Ovary (tissue), 3 donors: ENCODE measurements around the gene SHISA2.

Source experiments
- CTCF ChIP-seq, 3 donors: fragments of 450-650 bp in 2 of 3; fragments of 200-600 bp in 1 of 3; IDR thresholded peaks; one replicate each; pipeline versions ENCODE4 v1.5.1 to v1.8.0; 2016 to 2022; ENCODE audit warnings: antibody characterized with exemption in 3 of 3, mild to moderate bottlenecking in 1 of 3
- EP300 ChIP-seq: sonication (generic); formaldehyde crosslinking; IDR thresholded peaks from one replicate; pipeline ENCODE4 v1.6.1; 2017; ENCODE audit warnings: antibody characterized with exemption
- POLR2A ChIP-seq: fragments of 450-650 bp; IDR thresholded peaks from one replicate; pipeline ENCODE4 v1.6.1; 2017; ENCODE audit warnings: antibody characterized with exemption, mild to moderate bottlenecking, moderate library complexity
- donor health status: DM: no; HTN: no; CAD: no.

- TF ChIP-seq POLR2A (no peak), CTCF (IDR thresholded peaks at IDR 0.05) (no peak), EP300 (no peak)
Observed at GRCh38 chr13:26053418-26053980, 1.7 kb upstream of the SHISA2 start.
